Right ventricle myocardium superior (tissue), 1 donor: ENCODE data around the gene CADM1. TPM values are rescaled to one million over a fixed set of nuclear protein-coding genes. Genes with fewer than 3 reads are reported as not detected.
A peak's percentile ranks its signal among the peaks of the same experiment; 100 is the strongest.

Experiments
- ATAC-seq: fragments of 200-7000 bp; cut with Tn5 transposase; one replicate; pipeline ENCODE4 v1.9.1; 2020; ENCODE audit warnings: mild to moderate bottlenecking; ENCODE audit not compliant: poor library complexity
- DNase-seq: peaks from one replicate; pipeline ENCODE4 v3.0.0-alpha.2; 2020
- intact Hi-C: fragments of 100-400 bp; cut with DNase I; formaldehyde crosslinking; loops from one replicate; pipeline ENCODE4 v1.11.2; 2022
- total RNA-seq: library from RNA; stranded (reverse); fragmentation: NEBNext Ultra II Directional; extraction: Animal tissue kit (Norgen Biotek cat#: 25700); gene quantifications from one replicate; pipeline ENCODE4 v1.2.1, GENCODE V29; 2021
- donor health status: DM: no; HTN: yes; CAD: no; lungs with severe emphysema.

Gene CADM1
- total RNA-seq, 1 donor from 2014 or later: 32.0 TPM

- no peak for ATAC-seq
These were observed 119.0 kb downstream of the CADM1 start for GRCh38 chr11:115385226-115385625.

GRCh38 chr11:115384236-115384635, 120.0 kb downstream of the CADM1 start:
- DNase-seq: no peak
- ATAC-seq: no peak
- intact Hi-C loops: no loop called here

More at GRCh38 chr11:115385226-115385625, 119.0 kb downstream of the CADM1 start:
- intact Hi-C loops: no loop called here
- no peak for DNase-seq

GRCh38 chr11:115383431-115383830, 120.8 kb downstream of the CADM1 start:
- intact Hi-C loops: no loop called here
- no peak for ATAC-seq
- no peak for DNase-seq

GRCh38 chr11:115379528-115379927, 124.7 kb downstream of the CADM1 start:
- intact Hi-C loops: no loop called here
- ATAC-seq (no peak), DNase-seq (no peak)

- intact Hi-C loops: no loop called here
- DNase-seq (no peak), ATAC-seq (no peak)
These were observed 125.7 kb downstream of the CADM1 start for GRCh38 chr11:115378557-115378956.

- intact Hi-C loops: no loop called here
- DNase-seq (no peak), ATAC-seq (no peak)
These were observed 126.3 kb downstream of the CADM1 start for GRCh38 chr11:115377882-115378296.

GRCh38 chr11:115368616-115369015, 135.6 kb downstream of the CADM1 start:
- intact Hi-C loops: no loop called here
- ATAC-seq (peak; percentile 58), DNase-seq (no peak)

GRCh38 chr11:115366826-115367225, 137.4 kb downstream of the CADM1 start:
- DNase-seq: no peak
- ATAC-seq: no peak
- intact Hi-C loops: no loop called here

GRCh38 chr11:115365907-115366306, 138.3 kb downstream of the CADM1 start:
- ATAC-seq (no peak), DNase-seq (no peak)
- intact Hi-C loops: no loop called here

- DNase-seq (no peak), ATAC-seq (no peak)
- intact Hi-C loops: no loop called here
These were observed 139.3 kb downstream of the CADM1 start for GRCh38 chr11:115364896-115365295.

- ATAC-seq (no peak), DNase-seq (no peak)
- intact Hi-C loops: no loop called here
These were observed 140.3 kb downstream of the CADM1 start for GRCh38 chr11:115363921-115364320.

- DNase-seq (no peak), ATAC-seq (no peak)
- intact Hi-C loops: no loop called here
These were observed 140.8 kb downstream of the CADM1 start for GRCh38 chr11:115363426-115363825.

- ATAC-seq (peak; percentile 83), DNase-seq (peak; percentile 38)
- intact Hi-C loops: no loop called here
These were observed 141.2 kb downstream of the CADM1 start for GRCh38 chr11:115362997-115363396.

- intact Hi-C loops: no loop called here
- ATAC-seq (no peak), DNase-seq (no peak)
These were observed 143.2 kb downstream of the CADM1 start for GRCh38 chr11:115361025-115361424.

GRCh38 chr11:115360186-115360824, 143.9 kb downstream of the CADM1 start:
- intact Hi-C loops: no loop called here
- no peak for ATAC-seq
- DNase-seq: no peak

- intact Hi-C loops: no loop called here
- DNase-seq (no peak), ATAC-seq (no peak)
These were observed 147.1 kb downstream of the CADM1 start for GRCh38 chr11:115357066-115357465.

- intact Hi-C loops: no loop called here
- no peak for ATAC-seq
- DNase-seq: no peak
These were observed 151.3 kb downstream of the CADM1 start for GRCh38 chr11:115352805-115353485.

GRCh38 chr11:115349335-115350017, 154.7 kb downstream of the CADM1 start:
- intact Hi-C loops: no loop called here
- DNase-seq (no peak), ATAC-seq (no peak)

- intact Hi-C loops: no loop called here
- no peak for DNase-seq
- ATAC-seq: no peak
These were observed 155.8 kb downstream of the CADM1 start for GRCh38 chr11:115348416-115348815.

GRCh38 chr11:115347106-115347505, 157.1 kb downstream of the CADM1 start:
- intact Hi-C loops: no loop called here
- no peak for DNase-seq
- ATAC-seq: no peak
